Adrenal gland (tissue), 12 donors: ENCODE results near the gene BANF2. TPM values are rescaled to one million over a fixed set of nuclear protein-coding genes. Genes with fewer than 3 reads are reported as not detected.
A peak's percentile ranks its signal among the peaks of the same experiment; 100 is the strongest.

Source experiments
- DNase-seq, 7 donors: peaks; one replicate each; pipeline ENCODE4 v3.0.0-alpha.2; 2019 to 2020
- H3K27ac ChIP-seq, 5 donors: fragments of 200-600 bp; sonication (generic) in 4 of 5; 1 replicate in 3 of 5; 2 replicates in 2 of 5; pipeline versions ENCODE4 v1.5.1 to v1.8.0; 2016 to 2020; ENCODE audit warnings: mild to moderate bottlenecking in 1 of 5
- H3K27me3 ChIP-seq: fragments of 200-600 bp; 2 replicates; pipeline ENCODE4 v1.8.0; 2021
- H3K36me3 ChIP-seq, 2 donors: fragments of 200-600 bp; replicated peaks in 1 of 2; 1 replicate in 1 of 2; 2 replicates in 1 of 2; pipeline versions ENCODE4 v1.5.1 to v1.8.0; 2018 to 2022
- H3K4me1 ChIP-seq, 2 donors: fragments of 200-600 bp; replicated peaks in 1 of 2; 1 replicate in 1 of 2; 2 replicates in 1 of 2; pipeline versions ENCODE4 v1.5.1 to v1.8.0; 2018 to 2021
- H3K4me3 ChIP-seq, 4 donors: fragments of 200-600 bp; sonication (generic) in 3 of 4; one replicate each; pipeline ENCODE4 v1.5.1; 2016 to 2018
- H3K9me3 ChIP-seq, 3 donors: fragments of 200-600 bp; sonication (generic) in 1 of 3; replicated peaks in 1 of 3; 1 replicate in 2 of 3; 2 replicates in 1 of 3; pipeline versions ENCODE4 v1.5.1 to v1.8.0; 2016 to 2021
- CTCF ChIP-seq, 6 experiments: fragments of 450-650 bp in 4 of 6; fragments of 200-600 bp in 2 of 6; sonication (generic) in 1 of 6; IDR thresholded peaks; 1 replicate in 5 of 6; 2 replicates in 1 of 6; pipeline versions ENCODE4 v1.5.1 to v1.8.0; 2016 to 2021; ENCODE audit warnings: antibody characterized with exemption in 6 of 6, mild to moderate bottlenecking in 2 of 6, moderate library complexity in 1 of 6
- POLR2A ChIP-seq, 2 donors: fragments of 450-650 bp; IDR thresholded peaks; one replicate each; pipeline ENCODE4 v1.6.1; 2017; ENCODE audit warnings: antibody characterized with exemption in 2 of 2, mild to moderate bottlenecking in 2 of 2, moderate library complexity in 1 of 2
- WGBS, 4 donors: extraction: QIAGEN DNeasy Blood & Tissue Kit in 2 of 4; methylation state at CpG; one replicate each; pipeline versions ENCODE4 v1.1.5 to v1.1.7; 2013 to 2017; 5-methylcytosine and 5-hydroxymethylcytosine counted together
- intact Hi-C, 2 donors: fragments of 100-400 bp; cut with DNase I; formaldehyde crosslinking; loops; one replicate each; pipeline versions ENCODE4 v1.14.1 to v1.15.0; 2022 to 2023
- polyA plus RNA-seq, 3 donors: library from polyadenylated mRNA; stranded (reverse); fragments of 200-250 nt in 2 of 3; fragments of 350-450 nt in 1 of 3; fragmentation: Illumina TruSeq in 1 of 3; extraction: RNeasy Lipid Tissue Mini Kit (QIAGEN cat#74804) in 1 of 3; gene quantifications; one replicate each; pipeline ENCODE4 v1.2.3, GENCODE V29; 2013 to 2014
- total RNA-seq, 9 donors: library from RNA; depleted of rRNA in 4 of 9; stranded (reverse); fragments of >200 nt in 4 of 9; fragments of 120-200 nt in 1 of 9; fragmentation: NEBNext Ultra II Directional in 1 of 9; extraction: Animal tissue kit (Norgen Biotek cat#: 25700) in 1 of 9; gene quantifications; one replicate each; pipeline versions ENCODE4 v1.1.0 to v1.2.4, GENCODE V29; 2013 to 2023
- donor health status: healthy with polysubstance abuse.
- donor health status: Bipolar disorder and iron deficiency.
- donor health status: DM: yes; HTN: yes; CAD: no.
- donor health status: DM: no; HTN: no; CAD: no.
- donor health status: DM: no; HTN: no; CAD: no.
- donor health status: DM: yes; HTN: yes; CAD: no.

The BANF2 gene
- total and polyA plus RNA-seq, 12 donors: not detected

DNA sequence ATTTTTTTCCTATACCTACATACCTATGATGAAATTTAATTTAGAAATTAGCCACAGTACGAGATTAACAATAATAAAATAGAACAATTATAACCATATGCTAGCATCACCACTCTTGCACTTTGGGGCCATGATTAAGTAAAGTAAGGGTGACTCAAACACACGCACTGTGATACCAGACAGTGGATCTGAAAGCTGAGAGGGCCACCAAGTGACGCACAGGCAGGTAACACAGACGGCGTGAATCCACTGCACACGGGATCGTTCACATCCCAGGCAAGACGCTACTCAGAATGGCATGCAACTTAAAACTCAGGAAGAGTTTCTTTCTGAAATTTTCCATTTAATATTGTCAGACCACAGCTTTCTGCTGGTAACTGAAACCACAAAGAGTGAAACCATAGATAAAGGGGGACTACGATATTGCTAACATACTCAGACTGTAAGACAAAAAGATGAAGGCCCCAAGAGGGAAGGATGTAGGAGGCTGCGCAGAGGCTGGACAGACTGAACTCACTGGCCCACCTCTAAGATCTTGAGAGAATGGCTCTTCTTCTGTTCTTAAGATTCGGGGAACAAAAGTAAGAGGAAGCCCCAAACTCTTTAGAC lies 35.6 kb upstream of the BANF2 start:
- peaks cover 0 to 6% of the 10 kb centered on the region in 2 donors for H3K36me3 ChIP-seq
- DNase-seq: peak in 2 of 7 donors; percentile 14 to 40
- TF ChIP-seq POLR2A (IDR thresholded peaks at IDR 0.05): no peak
- no peak for TF ChIP-seq CTCF (IDR thresholded peaks at IDR 0.05)
- peaks cover 8 to 34% of the 10 kb centered on the region in 2 donors for H3K4me1 ChIP-seq
- no peaks in the 10 kb centered on the region for H3K27me3 ChIP-seq
- no peak overlapping the region for H3K27ac ChIP-seq
- WGBS, 4 donors: 86 to 91% (median 89%) methylated on average over 11 of the region's 11 CpGs
- intact Hi-C loops: no loop called here
- no peaks in the 10 kb centered on the region for H3K9me3 ChIP-seq
- H3K4me3 ChIP-seq: no peak overlapping the region

- H3K4me1 ChIP-seq: peaks cover 8 to 27% of the 10 kb centered on the region in 2 donors
- H3K27ac ChIP-seq: peak overlapping the region in 1 of 5 donors; percentile 47
- no peaks in the 10 kb centered on the region for H3K36me3 ChIP-seq
- intact Hi-C loops: no loop called here
- no peaks in the 10 kb centered on the region for H3K9me3 ChIP-seq
- DNase-seq: no peak
- H3K27me3 ChIP-seq: no peaks in the 10 kb centered on the region
- 74 to 86% (median 81%) methylated on average over 2 of the region's 2 CpGs for WGBS, 4 donors
- TF ChIP-seq POLR2A (IDR thresholded peaks at IDR 0.05): no peak
- TF ChIP-seq CTCF (IDR thresholded peaks at IDR 0.05): no peak
- no peak overlapping the region for H3K4me3 ChIP-seq
These were observed 34.0 kb upstream of the BANF2 start for GRCh38 chr20:17665756-17666155.

- 62 to 73% (median 67%) methylated on average over 2 of the region's 2 CpGs for WGBS, 4 donors
- Histone ChIP-seq H3K27me3 (no peaks in the 10 kb centered on the region), H3K9me3 (no peaks in the 10 kb centered on the region), H3K36me3 (peaks cover 0 to 2% of the 10 kb centered on the region in 2 donors), H3K4me1 (peaks cover 5 to 20% of the 10 kb centered on the region in 2 donors), H3K27ac (no peak overlapping the region), H3K4me3 (no peak overlapping the region)
- DNase-seq: peak in 1 of 7 donors; percentile 24
- TF ChIP-seq CTCF (IDR thresholded peaks at IDR 0.05): no peak
- TF ChIP-seq POLR2A (IDR thresholded peaks at IDR 0.05): no peak
- intact Hi-C loops: no loop called here
These were observed 33.3 kb upstream of the BANF2 start for GRCh38 chr20:17666481-17666880.

DNA sequence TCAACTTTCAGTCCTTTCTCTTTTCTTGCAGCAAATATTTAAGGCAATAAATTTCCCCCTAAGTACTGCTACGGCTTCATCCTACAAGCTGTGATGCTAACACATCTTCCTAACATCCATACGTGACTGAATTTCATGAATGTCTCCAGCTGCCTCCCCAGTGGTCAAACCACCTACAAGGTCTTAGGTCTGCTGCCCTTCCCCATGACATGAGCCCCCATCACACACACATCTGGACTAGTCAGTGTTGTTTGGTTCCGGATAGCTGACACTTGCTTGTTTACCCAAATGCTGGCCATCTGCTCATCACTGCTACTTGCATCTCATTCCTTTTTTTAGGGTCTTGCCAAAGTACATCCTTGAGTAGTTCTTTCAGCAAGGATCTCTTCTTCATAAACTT lies 32.3 kb upstream of the BANF2 start:
- Histone ChIP-seq H3K27me3 (no peaks in the 10 kb centered on the region), H3K4me1 (peaks cover 2 to 13% of the 10 kb centered on the region in 2 donors), H3K4me3 (no peak overlapping the region), H3K9me3 (no peaks in the 10 kb centered on the region), H3K36me3 (peaks cover 0 to 3% of the 10 kb centered on the region in 2 donors), H3K27ac (no peak overlapping the region)
- TF ChIP-seq CTCF (IDR thresholded peaks at IDR 0.05) (no peak), POLR2A (IDR thresholded peaks at IDR 0.05) (no peak)
- 91 to 94% (median 92%) methylated on average over 3 of the region's 3 CpGs for WGBS, 4 donors
- intact Hi-C loops: no loop called here
- peak in 1 of 7 donors; percentile 28 for DNase-seq
